K562 (cell line): ENCODE measurements around the gene TECPR2. TPM values are rescaled to one million over a fixed set of nuclear protein-coding genes. Genes with fewer than 3 reads are reported as not detected.
A peak's percentile ranks its signal among the peaks of the same experiment; 100 is the strongest.

Source experiments
- ATAC-seq: fragments of 200-7000 bp; cut with Tn5 transposase; 3 replicates; pipeline ENCODE4 v1.9.1; 2020; ENCODE audit warnings: moderate library complexity
- BruUV-seq: library from RNA; stranded (reverse); fragments of 400-500 nt; replicated peaks from 2 replicates; lab custom pipeline; 2021; lab: Mats Ljungman, UMichigan
- CTCF ChIA-PET: fragments of 300-600 bp; formaldehyde crosslinking; extraction: SDS; loops from one replicate; lab custom pipeline; 2021; ENCODE audit warnings: low intra/inter-chr PET ratio; lab: Yijun Ruan, JAX
- POLR2A ChIA-PET: fragments of 300-600, 350-650 bp; sonication (Branson Sonifier 250); formaldehyde crosslinking; extraction: SDS; loops from one replicate; lab custom pipeline; 2021; ENCODE audit warnings: antibody characterized with exemption, inconsistent platforms; lab: Yijun Ruan, JAX
- DNase-seq, 4 experiments: peaks; one replicate each; pipeline versions ENCODE4 v3.0.0 to v3.0.0-alpha.2; 2011 to 2018; ENCODE audit warnings: low spot score in 3 of 4, mixed read lengths in 3 of 4; ENCODE audit errors: extremely low read depth in 1 of 4
- FAIRE-seq: peaks from 2 replicates; lab custom pipeline; 2011; peaks lifted over from hg19 to GRCh38; lab: Jason Lieb, UNC
- H2AFZ ChIP-seq: 2 replicates; pipeline ENCODE4 v1.6.0; 2011; ENCODE audit warnings: low read depth, low read length, control low read depth, inconsistent platforms
- H3K27ac ChIP-seq: fragments of 200-600 bp; 3 replicates; pipeline ENCODE4 v1.8.0; 2011; ENCODE audit warnings: low read depth, mild to moderate bottlenecking, control low read depth, inconsistent platforms, low read length, moderate library complexity, mixed read lengths; ENCODE audit errors: extremely low read depth
- H3K27me3 ChIP-seq, 2 experiments: fragments of 300-600 bp in 1 of 2; 2 replicates in 1 of 2; 3 replicates in 1 of 2; pipeline versions ENCODE4 v1.6.0 to v1.8.0; 2011; ENCODE audit warnings: inconsistent platforms in 2 of 2, low read length in 2 of 2, mild to moderate bottlenecking in 1 of 2, mixed read lengths in 1 of 2, moderate library complexity in 1 of 2; ENCODE audit not compliant: control insufficient read depth in 2 of 2, insufficient read depth in 2 of 2
- H3K36me3 ChIP-seq: fragments of 300-600 bp; 3 replicates; pipeline ENCODE4 v1.8.0; 2011; ENCODE audit warnings: mild to moderate bottlenecking, low read length, inconsistent platforms; ENCODE audit not compliant: control insufficient read depth, insufficient read depth
- H3K4me1 ChIP-seq, 2 experiments: fragments of 200-600 bp in 1 of 2; replicated peaks in 1 of 2; 2 replicates in 1 of 2; 3 replicates in 1 of 2; pipeline versions ENCODE4 v1.5.1 to v1.8.0; 2011; ENCODE audit warnings: inconsistent platforms in 2 of 2, low read length in 2 of 2, mild to moderate bottlenecking in 1 of 2, mixed read lengths in 1 of 2, moderate library complexity in 1 of 2; ENCODE audit not compliant: control insufficient read depth in 2 of 2, insufficient read depth in 2 of 2
- H3K4me2 ChIP-seq: 2 replicates; pipeline ENCODE4 v1.6.1; 2011; ENCODE audit warnings: low read length, control low read depth, inconsistent platforms, mixed read lengths; ENCODE audit not compliant: insufficient read depth
- H3K4me3 ChIP-seq: fragments of 200-600 bp; sonication (generic), shearing (Covaris generic); 2 replicates; pipeline ENCODE4 v1.5.1; 2016; ENCODE audit warnings: control low read depth, inconsistent platforms
- H3K79me2 ChIP-seq: fragments of 200-600 bp; 3 replicates; pipeline ENCODE4 v1.8.0; 2011; ENCODE audit warnings: low read length, inconsistent platforms; ENCODE audit not compliant: control insufficient read depth, insufficient read depth
- H3K9ac ChIP-seq, 2 experiments: 2 replicates each; pipeline versions ENCODE4 v1.6.0 to v1.6.1; 2011; ENCODE audit warnings: low read depth in 2 of 2, low read length in 2 of 2, control low read depth in 1 of 2, inconsistent platforms in 1 of 2, mild to moderate bottlenecking in 1 of 2, mixed read lengths in 1 of 2; ENCODE audit not compliant: insufficient read depth in 1 of 2
- H3K9me1 ChIP-seq: one replicate; pipeline ENCODE4 v1.6.0; 2011; ENCODE audit warnings: inconsistent platforms, mild to moderate bottlenecking, low read length, moderate library complexity; ENCODE audit not compliant: control insufficient read depth, insufficient read depth
- H3K9me3 ChIP-seq: replicated peaks from 2 replicates; pipeline ENCODE4 v1.5.1; 2011; ENCODE audit warnings: low read depth, low read length, inconsistent platforms; ENCODE audit not compliant: control insufficient read depth, insufficient read depth
- H4K20me1 ChIP-seq: replicated peaks from 2 replicates; pipeline ENCODE4 v1.6.1; 2011; ENCODE audit warnings: low read length, inconsistent platforms, mixed read lengths; ENCODE audit not compliant: control insufficient read depth, insufficient read depth
- CBX3 ChIP-seq, 2 experiments: IDR thresholded peaks; 1 replicate in 1 of 2; 2 replicates in 1 of 2; pipeline ENCODE4 v1.6.1; 2012; ENCODE audit warnings: inconsistent platforms in 2 of 2, low read length in 2 of 2, borderline replicate concordance in 1 of 2, control low read depth in 1 of 2
- GMEB1 ChIP-seq: fragments of 250-450 bp; sonication (Bioruptor Pico); IDR thresholded peaks from 2 replicates; pipeline ENCODE4 v1.4.0; 2020; ENCODE audit warnings: mild to moderate bottlenecking
- KAT2B ChIP-seq: IDR thresholded peaks from one replicate; pipeline ENCODE4 v1.6.1; 2012; ENCODE audit warnings: low read depth, mild to moderate bottlenecking, control low read depth, inconsistent platforms, low read length, moderate library complexity
- SMAD1 ChIP-seq: fragments of 150-350 bp; IDR thresholded peaks from 2 replicates; pipeline ENCODE4 v1.6.1; 2014; ENCODE audit warnings: low read length, low read depth; ENCODE audit not compliant: partially characterized antibody
- ZNF175 ChIP-seq: fragments of 200-800 bp; sonication (Bioruptor generic); IDR thresholded peaks from 2 replicates; pipeline ENCODE4 v1.6.1; 2016; ENCODE audit warnings: low read depth, mild to moderate bottlenecking, missing genetic modification characterization, missing compliant biosample characterization
- ZNF224 ChIP-seq: sonication (generic); formaldehyde crosslinking; IDR thresholded peaks from 2 replicates; pipeline ENCODE4 v1.8.0; 2022; ENCODE audit warnings: mild to moderate bottlenecking, missing genetic modification reagents
- ZNF398 ChIP-seq: fragments of 250-450 bp; sonication (Bioruptor Pico); IDR thresholded peaks from 2 replicates; pipeline ENCODE4 v1.8.0; 2021; ENCODE audit warnings: moderate library complexity, mild to moderate bottlenecking, inconsistent platforms
- WGBS: fragments of 100-300 bp; shearing (Covaris generic); methylation state at CpG from one replicate; pipeline ENCODE4 v1.1.6; 2016; ENCODE audit warnings: low coverage, mixed read lengths; ENCODE audit not compliant: insufficient coverage; ENCODE audit errors: missing lambda C conversion rate; 5-methylcytosine and 5-hydroxymethylcytosine counted together
- in situ Hi-C: fragments of 300-500 bp; cut with MboI; formaldehyde crosslinking; loops from 4 replicates; pipeline ENCODE4 v1.15.0; 2018; ENCODE audit warnings: inconsistent platforms, mixed read lengths
- intact Hi-C: fragments of 100-400 bp; cut with micrococcal nuclease; formaldehyde crosslinking; loops from 2 replicates; pipeline ENCODE4 v1.14.2; 2022
- polyA plus RNA-seq, 8 experiments: library from polyadenylated mRNA; depleted of rRNA in 4 of 8; stranded (reverse) in 5 of 8; unstranded in 3 of 8; fragments of >200 nt; fragmentation: Nextera tagmentation in 2 of 8; fragmentation: Illumina TruSeq in 1 of 8; extraction: Ambion mirVana in 2 of 8; extraction: Trizol in 1 of 8; gene quantifications; 2 replicates each; pipeline versions ENCODE4 v1.2.1 to v1.2.3, GENCODE V29; 2011 to 2014; ENCODE audit warnings: inconsistent platforms in 1 of 8, missing spikeins in 1 of 8
- total RNA-seq, 7 experiments: library from RNA; depleted of rRNA in 6 of 7; stranded (reverse); fragments of >200 nt in 6 of 7; fragmentation: Illumina TruSeq in 2 of 7; extraction: Trizol in 2 of 7; gene quantifications; 2 replicates each; pipeline versions ENCODE4 v1.2.1 to v1.2.3, GENCODE V29; 2011 to 2021; ENCODE audit warnings: low replicate concordance in 1 of 7
- TF ChIP-seq, protein P1 (sequence below): sonication (generic); formaldehyde crosslinking; IDR thresholded peaks from 2 replicates; pipeline ENCODE4 v1.8.0; 2022; ENCODE audit warnings: mild to moderate bottlenecking, missing genetic modification reagents
- TF ChIP-seq, protein P2 (sequence below): sonication (generic); formaldehyde crosslinking; IDR thresholded peaks from 2 replicates; pipeline ENCODE4 v1.8.0; 2022; ENCODE audit warnings: missing genetic modification reagents, mild to moderate bottlenecking, borderline replicate concordance

TECPR2 gene
- total and polyA plus RNA-seq, 9 of the 15 experiments (the other 6 are each of a cell fraction or from before 2014, with no cell fraction given), result 0.04 to 3.0 (median 0.83) TPM

DNA sequence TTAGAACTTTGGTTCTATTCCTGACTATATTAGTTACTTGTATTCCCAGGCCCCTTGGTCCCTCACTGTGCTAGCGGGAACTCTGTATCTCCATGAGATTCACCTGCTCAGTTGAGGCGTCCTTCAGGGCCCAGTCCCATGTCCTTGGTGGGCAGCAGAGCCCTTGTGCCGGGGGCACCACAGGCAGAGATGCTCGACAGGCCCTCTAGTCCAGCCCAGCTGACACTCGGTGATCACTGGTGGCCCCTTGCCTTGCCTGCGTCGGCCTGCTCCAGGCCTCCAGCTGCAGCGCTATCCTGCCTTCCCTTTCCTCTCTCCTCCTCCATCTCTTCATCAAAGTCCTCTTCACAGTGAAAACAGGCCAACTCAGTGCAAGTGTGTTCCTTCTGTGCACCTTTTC, 76.8 kb downstream of the TECPR2 start:
- no peak for DNase-seq
- CTCF ChIA-PET, result interaction anchor here (2.8 kb wide), 1 partner anchor 77 kb away, joined by 38 read pairs; no protein-coding TSS in a partner anchor
- Histone ChIP-seq H3K9me3 (no peaks in the 10 kb centered on the region), H3K9me1 (no peaks in the 10 kb centered on the region), H3K9ac (peak overlapping the region in 1 of 2 experiments; percentile 68; a peak in 1 of 4 replicates), H3K36me3 (no peaks in the 10 kb centered on the region), H3K4me2 (no peak overlapping the region), H3K27ac (no peak overlapping the region), H3K4me1 (peaks cover 7 to 8% of the 10 kb centered on the region in 2 experiments; a peak in 4 of 5 replicates), H4K20me1 (no peaks in the 10 kb centered on the region), H2AFZ (peak overlapping the region; percentile 39; the same call in 1 of the 2 replicates), H3K27me3 (peaks cover 0 to 4% of the 10 kb centered on the region in 2 experiments; a peak in 1 of 5 replicates), H3K4me3 (no peak overlapping the region), H3K79me2 (no peaks in the 10 kb centered on the region)
- 60% methylated on average over 7 of the region's 8 CpGs for WGBS
- POLR2A ChIA-PET, result interaction anchor here (0.6 kb wide), 1 partner anchor 57 kb away, joined by 4 read pairs; no protein-coding TSS in a partner anchor
- intact Hi-C loops (loop anchor here (5.0 to 10.0 kb wide), 3 partner anchors 153 to 478 kb away; partner anchors contain the start of gene RCOR1), in situ Hi-C loops (loop anchor here (10.0 kb wide), 1 partner anchor 475 kb away; no protein-coding TSS in a partner anchor)
- BruUV-seq, result no TSS peak
- no peak for ATAC-seq
- FAIRE-seq, result no peak
- TF ChIP-seq ZNF224 (CRISPR knock-in tag) (no peak), ZNF175 (CRISPR knock-in tag) (no peak), CBX3 (IDR thresholded peaks at IDR 0.05; ENCODE audit: borderline replicate concordance in 1 of 2, low read length in 2 of 2) (no peak), KAT2B (no peak)

- POLR2A ChIA-PET, result no interaction called here
- H3K27ac ChIP-seq, result no peak overlapping the region
- intact Hi-C loops (no loop called here), in situ Hi-C loops (loop anchor here (5.0 kb wide), 1 partner anchor 77 kb away; no protein-coding TSS in a partner anchor)
- no peaks in the 10 kb centered on the region for H3K9me3 ChIP-seq
- peaks cover 7 to 8% of the 10 kb centered on the region in 2 experiments; a peak in 4 of 5 replicates for H3K4me1 ChIP-seq
- BruUV-seq, result no TSS peak
- no peaks in the 10 kb centered on the region for H3K27me3 ChIP-seq
- no peaks in the 10 kb centered on the region for H4K20me1 ChIP-seq
- no peaks in the 10 kb centered on the region for H3K79me2 ChIP-seq
- H3K4me3 ChIP-seq, result no peak overlapping the region
- H3K9ac ChIP-seq, result no peak overlapping the region; a peak in 1 of 4 replicates
- WGBS, result 69% methylated on average over 6 of the region's 11 CpGs
- FAIRE-seq, result no peak
- no peak for ATAC-seq
- CTCF ChIA-PET, result no interaction called here
- H3K4me2 ChIP-seq, result no peak overlapping the region
- no peaks in the 10 kb centered on the region for H3K9me1 ChIP-seq
- H3K36me3 ChIP-seq, result no peaks in the 10 kb centered on the region
- H2AFZ ChIP-seq, result no peak overlapping the region
- DNase-seq, result no peak
- TF ChIP-seq, protein P1, sequence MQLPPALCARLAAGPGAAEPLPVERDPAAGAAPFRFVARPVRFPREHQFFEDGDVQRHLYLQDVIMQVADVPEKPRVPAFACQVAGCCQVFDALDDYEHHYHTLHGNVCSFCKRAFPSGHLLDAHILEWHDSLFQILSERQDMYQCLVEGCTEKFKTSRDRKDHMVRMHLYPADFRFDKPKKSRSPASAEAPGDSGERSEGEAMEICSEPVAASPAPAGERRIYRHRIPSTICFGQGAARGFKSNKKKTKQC, result no peak
- TF ChIP-seq GMEB1 (CRISPR knock-in tag) (no peak), SMAD1 (no peak), ZNF175 (CRISPR knock-in tag) (no peak), ZNF398 (CRISPR knock-in tag) (no peak)
- TF ChIP-seq, protein P2, sequence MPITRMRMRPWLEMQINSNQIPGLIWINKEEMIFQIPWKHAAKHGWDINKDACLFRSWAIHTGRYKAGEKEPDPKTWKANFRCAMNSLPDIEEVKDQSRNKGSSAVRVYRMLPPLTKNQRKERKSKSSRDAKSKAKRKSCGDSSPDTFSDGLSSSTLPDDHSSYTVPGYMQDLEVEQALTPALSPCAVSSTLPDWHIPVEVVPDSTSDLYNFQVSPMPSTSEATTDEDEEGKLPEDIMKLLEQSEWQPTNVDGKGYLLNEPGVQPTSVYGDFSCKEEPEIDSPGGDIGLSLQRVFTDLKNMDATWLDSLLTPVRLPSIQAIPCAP (CRISPR knock-in tag), result no peak
These were observed 77.7 kb downstream of the TECPR2 start for GRCh38 chr14:102440392-102440791.
